Measurements from ENCODE around the gene GSC2.

- TF ChIP-seq CTCF (IDR thresholded peaks at IDR 0.05 in 4 of 5, conservative IDR thresholded peaks at IDR 0.05 in 1 of 5) (no peak), POLR2A (IDR thresholded peaks at IDR 0.05) (no peak)
These were observed 30.1 kb upstream of the GSC2 start for GRCh38 chr22:19180234-19180633.
